Sigmoid colon (tissue), 7 donors: ENCODE results near the gene CBFA2T3. TPM values are rescaled to one million over a fixed set of nuclear protein-coding genes. Genes with fewer than 3 reads are reported as not detected.

Experiments used
- DNase-seq: peaks from one replicate; pipeline ENCODE4 v3.0.0-alpha.2; 2019
- H3K27ac ChIP-seq, 4 donors: fragments of 200-600 bp; sonication (generic); one replicate each; pipeline ENCODE4 v1.5.1; 2016 to 2019; ENCODE audit warnings: mild to moderate bottlenecking in 1 of 4
- H3K27me3 ChIP-seq, 3 donors: fragments of 200-600 bp; sonication (generic); one replicate each; pipeline ENCODE4 v1.5.1; 2019; ENCODE audit warnings: mild to moderate bottlenecking in 1 of 3
- H3K36me3 ChIP-seq, 4 donors: fragments of 200-600 bp; sonication (generic); one replicate each; pipeline ENCODE4 v1.5.1; 2016 to 2019
- H3K4me1 ChIP-seq, 4 donors: fragments of 200-600 bp; sonication (generic); one replicate each; pipeline ENCODE4 v1.5.1; 2017 to 2019
- H3K4me3 ChIP-seq, 4 donors: fragments of 200-600 bp; sonication (generic); one replicate each; pipeline ENCODE4 v1.5.1; 2017 to 2019; ENCODE audit warnings: mild to moderate bottlenecking in 2 of 4, moderate library complexity in 1 of 4
- H3K9me3 ChIP-seq, 4 donors: fragments of 200-600 bp in 3 of 4; sonication (generic) in 3 of 4; one replicate each; pipeline versions ENCODE4 v1.5.1 to v1.6.1; 2013 to 2019
- CTCF ChIP-seq, 4 experiments: fragments of 450-650 bp in 3 of 4; fragments of 200-600 bp in 1 of 4; IDR thresholded peaks; one replicate each; pipeline ENCODE4 v1.5.1; 2016 to 2019; ENCODE audit warnings: antibody characterized with exemption in 4 of 4, mild to moderate bottlenecking in 3 of 4, moderate library complexity in 2 of 4
- EP300 ChIP-seq, 4 donors: sonication (generic); formaldehyde crosslinking; IDR thresholded peaks; one replicate each; pipeline ENCODE4 v1.6.1; 2017; ENCODE audit warnings: antibody characterized with exemption in 4 of 4
- POLR2A ChIP-seq, 2 donors: fragments of 450-650 bp; IDR thresholded peaks; one replicate each; pipeline ENCODE4 v1.6.1; 2016; ENCODE audit warnings: antibody characterized with exemption in 2 of 2, mild to moderate bottlenecking in 2 of 2, moderate library complexity in 2 of 2
- POLR2AphosphoS5 ChIP-seq, 4 donors: sonication (generic); formaldehyde crosslinking; IDR thresholded peaks; one replicate each; pipeline ENCODE4 v1.6.1; 2017; ENCODE audit warnings: antibody characterized with exemption in 4 of 4
- WGBS, 2 donors: extraction: QIAGEN DNeasy Blood & Tissue Kit; methylation state at CpG; one replicate each; pipeline ENCODE4 v1.1.7; 2013; 5-methylcytosine and 5-hydroxymethylcytosine counted together
- intact Hi-C: fragments of 100-400 bp; cut with DNase I; formaldehyde crosslinking; loops from one replicate; pipeline ENCODE4 v1.15.1; 2023
- polyA plus RNA-seq, 3 donors: library from polyadenylated mRNA; stranded (reverse); fragments of 200-250 nt; gene quantifications; one replicate each; pipeline ENCODE4 v1.2.3, GENCODE V29; 2013
- total RNA-seq, 4 donors: library from RNA; depleted of rRNA; stranded (reverse); fragments of >200 nt; gene quantifications; one replicate each; pipeline ENCODE4 v1.1.0, GENCODE V29; 2016
- donor health status: healthy with polysubstance abuse.
- donor health status: Bipolar disorder and iron deficiency.
- donor health status: healthy.

The CBFA2T3 gene
- total and polyA plus RNA-seq, 7 donors, result 0.95 to 26.8 (median 4.3) TPM

- 67 to 76% methylated on average over 31 of the region's 31 CpGs for WGBS, 2 donors
- Histone ChIP-seq H3K27ac (no peak overlapping the region), H3K4me1 (no peaks in the 10 kb centered on the region), H3K36me3 (no peaks in the 10 kb centered on the region), H3K4me3 (no peak overlapping the region), H3K27me3 (peaks cover 5 to 78% (median 26%) of the 10 kb centered on the region in 3 donors), H3K9me3 (no peaks in the 10 kb centered on the region)
- intact Hi-C loops, result no loop called here
- TF ChIP-seq EP300 (IDR thresholded peaks at IDR 0.05), result no peak
- TF ChIP-seq POLR2A (IDR thresholded peaks at IDR 0.05), result no peak
- TF ChIP-seq POLR2AphosphoS5 (IDR thresholded peaks at IDR 0.05), result no peak
- TF ChIP-seq CTCF (IDR thresholded peaks at IDR 0.05), result no peak
- no peak for DNase-seq
Observed at GRCh38 chr16:88968589-88969280, 8.3 kb downstream of the CBFA2T3 start.

GRCh38 chr16:88967830-88968588 lies 9.0 kb downstream of the CBFA2T3 start:
- Histone ChIP-seq H3K27ac (no peak overlapping the region), H3K27me3 (peaks cover 5 to 72% (median 26%) of the 10 kb centered on the region in 3 donors), H3K4me1 (no peaks in the 10 kb centered on the region), H3K36me3 (no peaks in the 10 kb centered on the region), H3K4me3 (no peak overlapping the region), H3K9me3 (no peaks in the 10 kb centered on the region)
- no peak for TF ChIP-seq EP300 (IDR thresholded peaks at IDR 0.05)
- TF ChIP-seq POLR2A (IDR thresholded peaks at IDR 0.05), result no peak
- TF ChIP-seq POLR2AphosphoS5 (IDR thresholded peaks at IDR 0.05), result no peak
- no peak for TF ChIP-seq CTCF (IDR thresholded peaks at IDR 0.05)
- intact Hi-C loops, result no loop called here
- no peak for DNase-seq
- WGBS, 2 donors, result 31 to 33% methylated on average over 29 of the region's 29 CpGs

- DNase-seq, result no peak
- 57 to 80% methylated on average over 47 of the region's 47 CpGs for WGBS, 2 donors
- H3K36me3 ChIP-seq, result no peaks in the 10 kb centered on the region
- no peaks in the 10 kb centered on the region for H3K4me1 ChIP-seq
- H3K27ac ChIP-seq, result no peak overlapping the region
- intact Hi-C loops, result no loop called here
- peaks cover 5 to 64% (median 26%) of the 10 kb centered on the region in 3 donors for H3K27me3 ChIP-seq
- no peaks in the 10 kb centered on the region for H3K9me3 ChIP-seq
- TF ChIP-seq CTCF (IDR thresholded peaks at IDR 0.05), result no peak
- no peak for TF ChIP-seq EP300 (IDR thresholded peaks at IDR 0.05)
- TF ChIP-seq POLR2AphosphoS5 (IDR thresholded peaks at IDR 0.05), result no peak
- TF ChIP-seq POLR2A (IDR thresholded peaks at IDR 0.05), result no peak
- no peak overlapping the region for H3K4me3 ChIP-seq
Observed at GRCh38 chr16:88966986-88967829, 9.8 kb downstream of the CBFA2T3 start.

- WGBS, 2 donors, result 86 to 87% methylated on average over 19 of the region's 19 CpGs
- H3K4me3 ChIP-seq, result no peak overlapping the region
- H3K36me3 ChIP-seq, result no peaks in the 10 kb centered on the region
- H3K4me1 ChIP-seq, result no peaks in the 10 kb centered on the region
- H3K27ac ChIP-seq, result no peak overlapping the region
- no peak for TF ChIP-seq EP300 (IDR thresholded peaks at IDR 0.05)
- TF ChIP-seq POLR2A (IDR thresholded peaks at IDR 0.05), result no peak
- no peak for TF ChIP-seq POLR2AphosphoS5 (IDR thresholded peaks at IDR 0.05)
- no peak for TF ChIP-seq CTCF (IDR thresholded peaks at IDR 0.05)
- DNase-seq, result no peak
- intact Hi-C loops, result no loop called here
- no peaks in the 10 kb centered on the region for H3K9me3 ChIP-seq
- peaks cover 5 to 51% (median 26%) of the 10 kb centered on the region in 3 donors for H3K27me3 ChIP-seq
Observed at GRCh38 chr16:88965826-88966480, 11.1 kb downstream of the CBFA2T3 start.
